Measurements from ENCODE around the gene FOXN3.

The FOXN3 gene

GRCh38 chr14:89243741-89244140 is 173.3 kb downstream of the FOXN3 start:
- DNase-seq: no peak

- DNase-seq: no peak
Measured at GRCh38 chr14:89243286-89243685, 173.7 kb downstream of the FOXN3 start.

GRCh38 chr14:89242652-89243279 is 174.3 kb downstream of the FOXN3 start:
- DNase-seq: no peak

- no peak for DNase-seq
Measured at GRCh38 chr14:89241934-89242651, 174.9 kb downstream of the FOXN3 start.

GRCh38 chr14:89241257-89241656 is 175.8 kb downstream of the FOXN3 start:
- no peak for DNase-seq

GRCh38 chr14:89240414-89240813 is 176.6 kb downstream of the FOXN3 start:
- DNase-seq: no peak

- no peak for DNase-seq
Measured at GRCh38 chr14:89239023-89239422, 178.0 kb downstream of the FOXN3 start.

- no peak for DNase-seq
Measured at GRCh38 chr14:89237921-89238529, 179.0 kb downstream of the FOXN3 start.

GRCh38 chr14:89236851-89237250 is 180.2 kb downstream of the FOXN3 start:
- DNase-seq: no peak

GRCh38 chr14:89233184-89233583 is 183.8 kb downstream of the FOXN3 start:
- no peak for DNase-seq

GRCh38 chr14:89232265-89233070 is 184.6 kb downstream of the FOXN3 start:
- DNase-seq: no peak

GRCh38 chr14:89231426-89232113 is 185.5 kb downstream of the FOXN3 start:
- DNase-seq: no peak

GRCh38 chr14:89228921-89229639 is 188.0 kb downstream of the FOXN3 start:
- no peak for DNase-seq

- no peak for DNase-seq
Measured at GRCh38 chr14:89227496-89227836, 189.6 kb downstream of the FOXN3 start.

GRCh38 chr14:89226801-89227495 is 190.1 kb downstream of the FOXN3 start:
- DNase-seq: no peak

GRCh38 chr14:89225607-89226006 is 191.4 kb downstream of the FOXN3 start:
- no peak for DNase-seq

GRCh38 chr14:89221109-89221810 is 195.8 kb downstream of the FOXN3 start:
- no peak for DNase-seq

- DNase-seq: no peak
Measured at GRCh38 chr14:89219051-89219450, 198.0 kb downstream of the FOXN3 start.

- DNase-seq: no peak
Measured at GRCh38 chr14:89217891-89218290, 199.1 kb downstream of the FOXN3 start.

- no peak for DNase-seq
Measured at GRCh38 chr14:89215531-89215930, 201.5 kb downstream of the FOXN3 start.

GRCh38 chr14:89215114-89215513 is 201.9 kb downstream of the FOXN3 start:
- no peak for DNase-seq

All from activated CD4-positive, alpha-beta T cell treated with anti-CD3 and anti-CD28 coated beads for 1 hour (primary cell).